ENCODE measurements around the gene ITGB4.

The ITGB4 gene

DNA sequence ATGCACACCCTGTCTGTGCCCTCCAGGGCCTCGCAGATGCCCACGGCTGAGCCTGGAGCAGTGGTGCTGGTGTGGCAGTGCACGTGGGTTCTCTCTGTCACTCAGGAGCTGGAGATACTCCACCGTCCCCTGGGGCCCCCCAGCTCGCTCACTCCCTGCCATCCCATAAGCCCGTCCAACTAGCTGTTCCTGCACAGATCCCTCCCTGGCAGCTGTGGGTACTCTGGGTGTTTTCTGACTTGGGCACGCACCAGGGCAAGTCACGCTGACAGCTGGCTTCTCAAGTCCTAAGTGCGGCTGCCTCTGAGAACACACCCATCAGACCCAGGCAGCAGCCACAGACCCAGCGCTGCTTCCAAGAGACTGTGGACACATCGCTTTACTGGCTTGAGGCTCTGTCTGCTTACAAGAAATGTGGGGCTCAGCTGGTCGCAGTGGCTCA lies 25.4 kb upstream of the ITGB4 start:
- in situ Hi-C loops (cut with MboI; ENCODE audit: low sequenced_read_pairs) = no loop called here

- in situ Hi-C loops (cut with MboI; ENCODE audit: low sequenced_read_pairs) = no loop called here
These were observed 23.5 kb upstream of the ITGB4 start for GRCh38 chr17:75697651-75698291.

GRCh38 chr17:75698659-75699058 lies 22.6 kb upstream of the ITGB4 start:
- in situ Hi-C loops (cut with MboI; ENCODE audit: low sequenced_read_pairs) = no loop called here

GRCh38 chr17:75701288-75701687 lies 20.0 kb upstream of the ITGB4 start:
- in situ Hi-C loops (cut with MboI; ENCODE audit: low sequenced_read_pairs) = no loop called here

GRCh38 chr17:75703191-75703590 lies 18.1 kb upstream of the ITGB4 start:
- in situ Hi-C loops (cut with MboI; ENCODE audit: low sequenced_read_pairs) = no loop called here

GRCh38 chr17:75703591-75703990 lies 17.7 kb upstream of the ITGB4 start:
- in situ Hi-C loops (cut with MboI; ENCODE audit: low sequenced_read_pairs) = no loop called here

- in situ Hi-C loops (cut with MboI; ENCODE audit: low sequenced_read_pairs) = no loop called here
These were observed 16.0 kb upstream of the ITGB4 start for GRCh38 chr17:75704963-75705875.

GRCh38 chr17:75706042-75706728 lies 15.1 kb upstream of the ITGB4 start:
- in situ Hi-C loops (cut with MboI; ENCODE audit: low sequenced_read_pairs) = no loop called here

DNA sequence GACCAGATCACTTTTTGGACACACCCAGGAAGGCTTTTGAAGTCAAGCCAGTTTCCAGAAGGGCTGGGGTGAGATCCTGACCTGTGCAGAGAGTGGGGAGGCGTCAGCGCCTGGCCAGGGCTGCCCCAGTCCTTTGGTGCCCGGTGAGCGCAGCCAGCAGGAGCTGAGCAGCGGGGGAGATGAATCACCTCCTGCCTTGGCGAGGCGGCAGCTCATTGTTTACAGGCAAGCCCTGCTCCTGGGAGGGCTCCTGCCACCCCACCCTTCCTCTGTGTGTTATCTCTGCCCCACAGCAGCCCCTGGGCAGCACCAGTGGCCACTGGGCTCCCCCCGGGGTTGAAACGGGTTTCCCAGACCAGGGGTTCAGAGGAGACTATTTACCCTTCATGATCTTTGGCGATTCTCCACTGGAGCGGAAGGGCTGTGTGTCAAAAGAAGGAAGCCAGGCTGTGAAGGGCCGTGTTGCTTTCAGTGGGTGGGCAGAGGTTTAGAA lies 14.1 kb upstream of the ITGB4 start:
- in situ Hi-C loops (cut with MboI; ENCODE audit: low sequenced_read_pairs) = no loop called here

DNA sequence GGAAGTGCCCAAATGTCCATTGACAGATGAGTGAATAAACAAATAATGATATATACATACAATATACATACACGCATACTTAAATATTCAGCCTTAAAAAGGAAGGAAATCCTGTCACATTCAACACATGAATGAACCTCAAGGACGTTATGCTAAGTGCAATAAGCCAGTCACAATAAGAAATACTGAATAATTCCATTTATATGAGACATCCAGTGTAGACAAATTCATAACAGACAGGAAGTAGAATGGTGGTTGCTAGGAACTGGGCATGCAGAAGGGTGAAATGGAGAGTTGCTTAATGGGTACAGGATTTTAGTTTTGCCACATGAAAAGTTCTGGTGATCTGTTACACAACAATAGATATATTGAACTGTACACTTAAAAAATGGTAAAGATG lies 8.8 kb upstream of the ITGB4 start:
- in situ Hi-C loops (cut with MboI; ENCODE audit: low sequenced_read_pairs) = no loop called here

DNA sequence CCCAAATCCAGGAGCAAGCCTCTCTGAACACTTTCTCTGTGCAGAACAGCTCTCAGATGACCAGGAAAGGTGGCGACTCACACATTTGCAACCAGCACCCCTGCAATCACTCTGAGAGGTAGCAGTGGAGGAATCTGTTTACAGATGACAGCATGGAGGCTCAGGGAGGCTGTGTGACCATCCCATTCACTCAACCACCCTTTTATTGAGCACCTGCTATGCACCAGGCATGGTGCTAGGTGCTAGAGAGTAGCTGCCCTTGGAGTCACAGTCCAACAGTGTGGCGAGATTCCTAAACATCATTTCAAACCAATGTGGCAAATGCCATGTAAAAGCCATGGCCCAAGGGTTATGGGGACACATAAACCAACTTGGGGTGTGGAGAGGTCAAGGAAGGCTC lies 1.5 kb upstream of the ITGB4 start:
- in situ Hi-C loops (cut with MboI; ENCODE audit: low sequenced_read_pairs) = no loop called here

DNA sequence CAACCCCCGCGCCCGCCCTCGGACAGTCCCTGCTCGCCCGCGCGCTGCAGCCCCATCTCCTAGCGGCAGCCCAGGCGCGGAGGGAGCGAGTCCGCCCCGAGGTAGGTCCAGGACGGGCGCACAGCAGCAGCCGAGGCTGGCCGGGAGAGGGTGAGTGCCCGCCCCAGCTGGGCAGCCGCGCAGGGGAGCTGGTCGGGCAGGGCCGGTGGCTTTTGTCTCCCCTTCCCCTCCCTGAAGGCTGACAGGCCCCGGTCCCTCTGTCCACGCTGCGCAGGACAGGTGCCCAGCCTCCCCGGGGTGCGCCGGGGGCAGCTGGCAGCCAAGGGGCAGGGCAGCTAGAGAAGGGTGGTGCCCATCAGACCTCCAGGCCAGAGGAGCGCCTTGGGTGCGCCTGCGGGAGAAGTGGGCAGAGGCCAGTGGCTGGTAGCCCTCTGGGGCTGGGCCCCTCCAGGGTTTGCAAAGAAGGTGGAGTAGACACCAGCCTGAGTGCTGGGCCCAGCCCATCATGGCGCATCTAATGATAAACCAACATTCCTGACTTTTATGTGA lies 278 bp downstream of the ITGB4 start:
- in situ Hi-C loops (cut with MboI; ENCODE audit: low sequenced_read_pairs) = no loop called here

GRCh38 chr17:75722076-75722475 lies 817 bp downstream of the ITGB4 start:
- in situ Hi-C loops (cut with MboI; ENCODE audit: low sequenced_read_pairs) = no loop called here

GRCh38 chr17:75722542-75723095 lies 1.4 kb downstream of the ITGB4 start:
- in situ Hi-C loops (cut with MboI; ENCODE audit: low sequenced_read_pairs) = no loop called here

- in situ Hi-C loops (cut with MboI; ENCODE audit: low sequenced_read_pairs) = no loop called here
These were observed 2.1 kb downstream of the ITGB4 start for GRCh38 chr17:75723171-75723930.

- in situ Hi-C loops (cut with MboI; ENCODE audit: low sequenced_read_pairs) = no loop called here
These were observed 3.1 kb downstream of the ITGB4 start for GRCh38 chr17:75724016-75725003.

GRCh38 chr17:75725504-75725903 lies 4.2 kb downstream of the ITGB4 start:
- in situ Hi-C loops (cut with MboI; ENCODE audit: low sequenced_read_pairs) = no loop called here

GRCh38 chr17:75727391-75727790 lies 6.1 kb downstream of the ITGB4 start:
- in situ Hi-C loops (cut with MboI; ENCODE audit: low sequenced_read_pairs) = no loop called here

DNA sequence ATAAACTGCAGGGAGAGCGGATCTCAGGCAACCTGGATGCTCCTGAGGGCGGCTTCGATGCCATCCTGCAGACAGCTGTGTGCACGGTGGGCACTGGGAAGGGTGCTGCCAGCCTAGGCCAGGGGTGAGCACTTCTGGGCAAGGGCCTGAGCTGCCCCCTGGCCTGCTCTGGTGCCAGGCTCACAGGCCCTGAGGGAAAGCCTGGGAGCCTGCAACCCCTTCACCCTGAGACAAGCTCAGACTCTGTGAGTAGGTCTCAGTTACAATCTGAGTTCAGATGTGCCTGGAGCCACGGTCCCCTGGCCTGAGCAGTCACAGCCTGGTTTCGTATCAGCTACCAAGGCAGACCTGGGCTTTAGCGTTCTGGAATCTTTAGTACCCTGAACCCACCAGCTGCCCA lies 8.1 kb downstream of the ITGB4 start:
- in situ Hi-C loops (cut with MboI; ENCODE audit: low sequenced_read_pairs) = no loop called here
